ENCODE results near the gene TNS1.

TNS1 gene

DNA sequence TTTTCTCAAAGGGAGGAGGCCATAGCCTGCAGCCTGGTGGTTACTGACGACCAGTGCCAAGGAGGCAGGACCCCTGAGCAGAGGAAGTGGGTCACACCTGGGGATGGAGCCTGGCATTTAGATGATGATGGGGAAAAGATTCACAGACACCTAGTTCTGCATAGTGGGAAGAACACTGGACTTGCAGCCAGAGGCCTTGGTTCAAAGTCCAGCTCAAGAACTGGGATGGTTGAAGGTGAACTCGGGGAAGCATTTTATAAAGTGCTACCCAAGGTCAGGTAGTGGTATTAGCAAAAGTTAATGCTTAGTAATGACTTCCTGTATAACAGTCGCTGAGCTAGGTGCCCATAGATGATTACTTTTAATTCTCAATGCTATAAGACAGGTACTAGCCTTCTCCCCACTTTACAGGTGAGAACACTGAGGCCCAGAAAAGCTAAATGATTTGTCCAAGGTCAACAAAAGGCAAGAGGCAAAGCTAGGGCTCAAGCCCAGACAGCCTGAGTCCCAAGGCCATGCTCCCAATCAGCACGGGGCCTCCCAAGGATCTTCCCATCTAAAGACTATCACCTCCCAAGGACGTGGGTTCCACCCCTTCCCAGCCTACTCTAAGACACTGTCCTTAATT, 134.4 kb downstream of the TNS1 start:
- no peak overlapping the region for H3K4me3 ChIP-seq (ENCODE audit: low read depth, low read length)
- no peak for DNase-seq (ENCODE audit: low read depth)

- no peak overlapping the region for H3K4me3 ChIP-seq (ENCODE audit: low read depth, low read length)
- no peak for DNase-seq (ENCODE audit: low read depth)
Observed at GRCh38 chr2:217866457-217866856, 136.3 kb downstream of the TNS1 start.

GRCh38 chr2:217864963-217865772, 137.6 kb downstream of the TNS1 start:
- DNase-seq (ENCODE audit: low read depth), result no peak
- H3K4me3 ChIP-seq (ENCODE audit: low read depth, low read length), result no peak overlapping the region

GRCh38 chr2:217863883-217864282, 138.9 kb downstream of the TNS1 start:
- H3K4me3 ChIP-seq (ENCODE audit: low read depth, low read length), result no peak overlapping the region
- DNase-seq (ENCODE audit: low read depth), result no peak

GRCh38 chr2:217861334-217861877, 141.4 kb downstream of the TNS1 start:
- no peak for DNase-seq (ENCODE audit: low read depth)
- no peak overlapping the region for H3K4me3 ChIP-seq (ENCODE audit: low read depth, low read length)

DNA sequence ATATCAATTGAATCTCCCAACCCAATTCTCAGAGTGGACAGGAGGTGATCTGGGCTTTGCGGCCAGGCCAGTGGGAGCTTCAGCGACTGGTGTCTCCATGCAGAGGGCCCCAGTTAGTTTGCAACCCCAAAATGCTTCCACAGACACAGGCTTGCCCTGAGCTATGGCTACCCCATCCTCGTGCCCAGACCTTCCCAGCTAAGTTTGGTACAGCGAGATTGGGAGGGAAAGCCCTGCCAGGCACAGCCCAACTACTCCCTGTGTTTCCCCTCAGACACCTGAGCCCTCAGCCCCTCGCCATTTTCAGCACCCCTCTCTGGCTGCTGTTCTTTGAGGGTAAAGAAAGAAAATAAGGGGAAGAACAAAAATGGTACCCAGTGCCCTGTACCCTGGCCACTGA, 142.9 kb downstream of the TNS1 start:
- no peak for DNase-seq (ENCODE audit: low read depth)

DNA sequence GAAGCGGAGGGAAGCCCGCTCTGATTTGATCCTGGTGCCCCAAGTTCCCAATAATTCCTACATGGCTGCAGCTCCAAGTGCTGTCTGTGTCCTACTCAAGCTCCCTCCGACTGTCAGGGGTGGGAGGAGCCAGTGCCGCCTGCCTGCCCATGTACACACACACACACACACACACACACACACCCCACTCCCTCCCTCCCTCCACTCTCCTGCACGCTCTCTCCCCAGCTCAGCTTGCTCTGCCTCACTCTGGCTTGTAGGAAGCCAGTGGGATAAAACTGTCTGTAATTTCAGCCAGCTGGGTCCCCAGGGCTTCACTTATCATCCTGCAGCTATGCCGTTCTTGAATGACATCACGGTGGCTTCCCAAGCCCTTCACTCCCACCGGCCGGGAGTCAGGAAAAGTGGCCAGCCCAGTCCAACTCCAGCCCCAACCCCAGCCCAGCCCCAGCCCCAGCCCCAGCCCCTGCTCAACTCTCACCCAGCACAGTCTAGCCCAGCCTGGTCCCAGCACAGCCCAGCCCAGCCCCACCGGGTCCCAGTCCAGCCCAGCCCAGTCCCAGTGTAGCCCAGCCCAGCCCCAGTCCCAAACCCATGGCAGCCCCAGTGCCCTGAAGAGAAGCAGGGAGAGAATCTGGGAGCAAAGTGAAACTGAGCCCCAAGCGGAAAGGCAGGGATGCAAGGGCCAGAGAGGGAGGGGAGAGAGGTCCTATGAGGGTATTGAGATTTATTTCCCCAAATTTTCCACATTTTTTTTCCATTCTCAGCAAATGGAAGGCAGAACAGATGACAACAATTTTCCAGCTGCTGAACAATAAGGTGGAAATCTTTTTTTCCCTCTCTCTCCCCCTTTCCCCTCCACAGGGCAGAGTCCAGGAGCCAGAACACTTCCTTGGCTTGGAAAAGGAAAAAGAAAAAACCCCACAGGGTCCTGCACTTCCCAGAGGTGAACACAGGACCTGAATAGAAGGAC, 144.0 kb downstream of the TNS1 start:
- H3K4me3 ChIP-seq (ENCODE audit: low read depth, low read length), result peak overlapping the region; percentile 45
- DNase-seq (ENCODE audit: low read depth), result peak; percentile 97

More for the DNA sequence above, 142.9 kb downstream of the TNS1 start:
- H3K4me3 ChIP-seq (ENCODE audit: low read depth, low read length), result no peak overlapping the region

DNA sequence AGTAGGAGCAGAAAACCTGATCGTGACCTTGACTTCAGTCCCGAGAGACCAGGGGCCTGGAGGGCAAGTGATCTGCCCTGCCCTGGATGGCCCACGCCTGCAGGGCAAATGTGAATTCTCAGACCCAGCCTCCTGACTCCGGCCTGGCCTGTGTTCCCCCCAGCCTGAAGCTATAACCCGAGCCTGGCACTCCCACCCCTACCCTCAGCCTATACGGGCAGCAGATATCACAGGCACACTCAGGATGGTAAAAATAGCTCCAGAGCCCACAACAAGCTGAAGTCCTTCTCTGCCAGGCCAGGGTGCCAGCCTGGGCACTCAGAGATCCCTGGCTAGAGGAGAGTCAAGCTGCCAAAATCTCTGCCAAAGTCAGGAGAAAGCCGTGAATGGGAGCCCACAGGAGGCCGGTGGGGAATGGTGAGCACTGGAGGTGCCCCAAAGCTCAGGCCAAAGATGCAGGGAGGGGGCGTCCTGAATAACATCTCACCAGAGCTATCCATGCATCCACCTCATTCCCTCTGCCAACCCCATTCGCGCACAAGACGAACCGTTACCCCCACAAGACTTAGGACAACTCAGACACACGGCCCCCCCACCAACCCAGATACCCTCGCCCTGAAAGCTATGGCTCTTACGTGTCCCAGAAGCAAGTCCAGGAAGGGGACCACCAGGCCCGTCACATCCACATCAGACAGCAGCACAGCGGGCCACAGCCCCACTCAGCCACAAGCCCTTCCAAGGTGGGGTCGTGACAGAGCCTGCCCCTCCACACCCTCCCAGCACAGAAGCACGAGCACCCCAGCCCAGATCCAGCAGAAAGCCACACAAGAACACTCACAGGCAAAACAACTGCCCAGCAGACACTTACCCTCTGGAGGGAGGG, 144.9 kb downstream of the TNS1 start:
- H3K4me3 ChIP-seq (ENCODE audit: low read depth, low read length), result peak overlapping the region; percentile 45
- no peak for DNase-seq (ENCODE audit: low read depth)

DNA sequence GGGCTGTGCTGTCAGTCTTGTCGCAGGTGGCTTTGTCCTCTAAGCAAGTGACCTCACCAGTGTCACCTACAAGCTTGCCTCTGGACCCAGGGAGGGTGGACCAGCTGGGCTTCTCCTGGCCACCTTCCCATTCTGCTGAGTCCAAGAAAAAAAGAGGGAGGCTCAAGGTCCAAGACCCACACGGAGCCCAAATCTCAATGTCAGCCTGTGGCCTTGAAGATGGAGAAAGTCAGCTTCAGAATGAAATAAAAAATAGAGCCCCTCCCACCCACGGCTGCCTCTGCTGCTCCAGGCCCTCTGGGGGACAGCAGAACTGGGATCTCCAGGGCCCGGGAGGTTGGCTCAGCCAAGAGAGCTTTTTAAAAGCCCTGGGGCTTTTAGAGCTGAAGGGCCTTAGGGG, 145.9 kb downstream of the TNS1 start:
- H3K4me3 ChIP-seq (ENCODE audit: low read depth, low read length), result peak overlapping the region; percentile 45
- DNase-seq (ENCODE audit: low read depth), result no peak

DNA sequence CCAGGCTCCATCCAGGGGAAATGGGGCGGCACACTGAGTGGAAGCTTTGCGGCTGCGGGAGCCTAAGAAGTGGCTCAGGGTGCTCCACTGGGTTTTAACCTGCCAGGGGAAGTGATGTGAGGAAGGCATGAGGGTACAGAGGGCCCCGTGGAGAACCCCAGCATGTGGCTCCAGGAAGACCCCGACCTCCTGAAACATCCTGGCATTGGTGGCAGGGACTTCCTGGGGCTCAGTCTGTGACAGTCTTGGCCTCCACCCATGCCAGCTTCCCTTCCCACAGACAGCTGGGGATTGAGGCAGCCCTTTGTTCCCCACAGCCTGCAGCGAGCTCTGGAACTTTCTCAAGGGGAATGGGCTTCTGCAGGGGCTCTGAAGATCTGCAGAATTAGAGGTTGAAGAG, 146.6 kb downstream of the TNS1 start:
- DNase-seq (ENCODE audit: low read depth), result no peak
- H3K4me3 ChIP-seq (ENCODE audit: low read depth, low read length), result no peak overlapping the region

DNA sequence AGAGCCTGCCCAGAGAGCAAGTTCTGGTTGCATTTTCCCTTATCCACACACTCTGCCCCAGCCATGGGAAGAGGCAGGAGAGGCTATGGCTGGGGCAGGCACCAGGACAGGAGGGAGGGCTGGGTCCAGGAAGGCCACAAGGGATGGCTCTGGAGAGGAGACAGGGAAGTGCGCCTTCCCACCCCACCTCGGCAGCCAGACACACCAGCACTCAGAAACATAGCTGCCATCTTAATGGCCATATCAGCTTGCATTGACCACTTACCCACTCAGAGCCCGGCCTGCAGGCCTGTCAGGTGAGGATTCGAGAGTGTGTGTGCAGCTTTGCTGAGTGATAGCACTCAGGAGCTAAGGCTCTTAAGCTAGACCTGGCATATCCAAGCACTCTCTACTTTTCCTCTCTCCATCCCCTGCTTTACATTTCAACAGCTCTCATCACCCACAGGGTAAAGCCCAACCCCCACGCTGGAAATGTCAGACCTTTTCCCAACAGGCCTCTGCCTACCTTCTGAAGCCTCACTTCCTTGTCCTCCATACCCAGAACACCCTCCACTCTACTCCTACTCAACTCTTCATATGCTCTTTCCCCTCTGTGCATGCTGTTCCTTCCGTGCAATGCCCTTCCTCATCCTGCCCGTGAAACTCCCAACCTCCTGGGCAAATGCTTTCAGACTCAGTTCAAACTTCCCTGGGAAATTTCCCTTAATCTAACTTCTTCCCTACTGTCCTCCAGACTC, 147.9 kb downstream of the TNS1 start:
- no peak for DNase-seq (ENCODE audit: low read depth)
- H3K4me3 ChIP-seq (ENCODE audit: low read depth, low read length), result no peak overlapping the region

- H3K4me3 ChIP-seq (ENCODE audit: low read depth, low read length), result no peak overlapping the region
- no peak for DNase-seq (ENCODE audit: low read depth)
Observed at GRCh38 chr2:217853961-217854360, 148.8 kb downstream of the TNS1 start.

GRCh38 chr2:217853301-217853881, 149.4 kb downstream of the TNS1 start:
- no peak overlapping the region for H3K4me3 ChIP-seq (ENCODE audit: low read depth, low read length)
- DNase-seq (ENCODE audit: low read depth), result peak; percentile 52

DNA sequence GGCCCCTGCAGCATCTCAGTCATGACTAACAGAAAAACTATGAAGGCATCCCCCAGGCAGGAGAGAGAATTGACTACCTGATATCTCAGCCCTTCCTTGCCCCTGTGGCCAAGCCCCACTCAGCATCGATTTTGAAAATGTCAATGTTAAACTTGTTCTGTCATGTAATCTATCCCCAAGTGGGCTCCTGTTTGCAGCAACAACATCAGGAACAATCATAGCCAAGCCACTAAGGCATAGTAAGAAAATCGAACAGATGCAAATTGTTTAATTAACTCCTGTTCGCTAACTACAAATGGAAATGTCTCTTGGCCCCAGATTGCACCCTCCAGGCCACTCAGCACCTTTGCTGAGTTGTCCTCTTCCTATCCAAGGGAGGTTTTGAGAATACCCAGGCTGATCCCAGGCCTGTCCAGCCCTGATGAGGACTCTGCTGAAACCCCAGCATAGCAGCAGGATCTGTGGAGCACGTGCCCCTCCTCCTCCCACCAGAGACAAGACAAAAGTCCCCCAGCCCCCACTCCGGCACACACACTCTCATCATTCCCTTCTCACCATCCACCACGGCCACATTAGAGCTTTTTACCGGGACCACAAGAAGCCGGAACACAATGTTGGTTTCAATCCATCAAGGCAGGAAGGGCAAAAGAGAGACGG, 150.1 kb downstream of the TNS1 start:
- H3K4me3 ChIP-seq (ENCODE audit: low read depth, low read length), result no peak overlapping the region
- DNase-seq (ENCODE audit: low read depth), result no peak

DNA sequence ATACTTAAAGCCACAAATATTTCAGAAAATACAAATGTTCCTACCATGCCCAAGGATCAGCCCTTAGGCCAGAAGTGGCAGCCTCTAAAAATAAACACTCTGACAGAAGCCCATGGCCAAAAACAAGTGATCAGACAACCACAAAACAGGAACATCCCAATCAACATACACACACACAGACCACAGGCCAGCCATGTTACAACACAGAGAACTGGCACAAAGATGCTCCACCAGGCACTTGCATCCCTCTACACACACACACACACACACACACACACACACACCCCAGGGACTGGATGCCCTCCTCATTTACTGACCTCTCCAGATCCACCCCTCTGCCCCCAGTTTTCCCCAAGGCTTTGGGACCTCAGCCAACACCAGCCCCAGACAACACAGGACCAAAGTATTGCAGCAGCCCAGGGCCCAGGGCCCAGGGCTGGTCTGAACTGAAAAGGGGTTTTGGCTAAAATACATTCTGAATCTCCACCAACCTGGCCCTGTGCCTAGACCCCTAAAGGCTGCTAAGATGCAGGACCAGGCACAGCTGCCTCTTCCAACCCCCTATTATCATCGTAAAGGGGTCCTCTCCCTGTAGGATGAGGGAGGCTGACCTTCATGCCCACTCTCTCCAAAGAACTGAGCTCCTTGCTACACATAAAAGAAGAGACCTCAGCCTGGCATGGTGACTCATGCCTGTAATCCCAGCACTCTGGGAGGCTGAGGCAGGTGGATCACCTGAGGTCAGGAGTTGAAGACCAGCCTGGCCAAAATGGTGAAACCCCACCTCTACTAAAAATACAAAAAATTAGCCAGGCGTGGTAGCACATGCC, 151.4 kb downstream of the TNS1 start:
- no peak for DNase-seq (ENCODE audit: low read depth)
- H3K4me3 ChIP-seq (ENCODE audit: low read depth, low read length), result no peak overlapping the region

- H3K4me3 ChIP-seq (ENCODE audit: low read depth, low read length), result no peak overlapping the region
- no peak for DNase-seq (ENCODE audit: low read depth)
Observed at GRCh38 chr2:217849154-217849975, 153.4 kb downstream of the TNS1 start.
